NCI-H82 (cell line): ENCODE results near the gene BICDL1.
"Not testable (repeated sequence)": the region's sequence is repeated elsewhere in the genome, so short reads cannot be mapped to it uniquely, and the experiment has no call there.

Experiments used
- DNase-seq: peaks from one replicate; lab custom pipeline; 2025; lab: John Stamatoyannopoulos, UW

Gene BICDL1

DNA sequence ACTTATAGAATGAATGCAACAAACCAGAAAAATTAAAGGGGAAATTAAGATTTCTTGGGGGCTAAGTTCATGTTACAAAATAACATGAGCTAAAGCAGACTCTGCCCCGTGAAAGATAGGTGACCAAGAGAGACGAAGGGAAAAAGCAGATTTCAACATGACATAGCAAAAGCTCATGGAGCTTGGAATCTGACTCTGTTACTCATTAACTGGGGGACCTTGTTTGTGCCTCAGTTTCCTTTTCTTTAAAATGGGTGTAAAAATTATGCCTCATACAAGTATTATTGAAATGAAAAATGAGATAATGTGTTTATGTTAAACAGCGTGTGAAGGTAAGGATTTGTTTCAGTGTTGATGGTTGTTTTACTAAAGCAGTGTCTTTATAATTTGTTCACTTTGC, 11.5 kb downstream of the BICDL1 start:
- no peak for DNase-seq

DNA sequence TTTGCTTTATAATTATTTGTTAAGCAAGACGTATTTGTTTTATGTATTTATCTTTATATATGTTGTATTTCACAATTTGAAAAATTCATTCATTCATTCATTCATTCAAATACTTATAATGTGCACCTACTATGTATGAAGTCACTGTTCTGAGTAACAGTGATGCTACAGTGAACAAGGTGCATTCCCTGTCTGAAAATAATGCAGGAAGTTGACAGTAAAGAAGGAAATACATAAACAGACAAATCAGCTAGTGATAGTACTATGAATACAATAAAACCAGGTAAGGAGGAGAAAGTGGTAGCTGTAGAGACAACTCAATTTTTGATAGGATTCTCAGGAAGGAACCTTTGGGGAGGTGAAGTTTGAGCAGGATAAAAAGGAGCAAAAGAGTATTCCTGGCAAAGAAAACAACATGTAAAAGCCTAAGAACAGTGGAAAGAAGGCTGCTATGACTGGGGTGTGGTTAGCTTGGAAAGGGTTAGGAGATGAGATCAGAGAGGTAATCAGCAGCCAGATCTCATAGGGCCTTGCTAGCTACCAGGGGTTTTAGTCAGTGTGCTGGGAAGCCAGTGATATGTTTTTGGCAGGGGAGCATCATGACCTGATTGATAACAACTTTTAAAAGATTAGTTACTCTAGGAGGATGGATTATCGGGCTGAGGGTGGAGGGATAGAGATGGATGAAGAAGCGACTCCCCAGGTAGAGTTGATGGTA, 17.4 kb downstream of the BICDL1 start:
- DNase-seq: peak; percentile 40

DNA sequence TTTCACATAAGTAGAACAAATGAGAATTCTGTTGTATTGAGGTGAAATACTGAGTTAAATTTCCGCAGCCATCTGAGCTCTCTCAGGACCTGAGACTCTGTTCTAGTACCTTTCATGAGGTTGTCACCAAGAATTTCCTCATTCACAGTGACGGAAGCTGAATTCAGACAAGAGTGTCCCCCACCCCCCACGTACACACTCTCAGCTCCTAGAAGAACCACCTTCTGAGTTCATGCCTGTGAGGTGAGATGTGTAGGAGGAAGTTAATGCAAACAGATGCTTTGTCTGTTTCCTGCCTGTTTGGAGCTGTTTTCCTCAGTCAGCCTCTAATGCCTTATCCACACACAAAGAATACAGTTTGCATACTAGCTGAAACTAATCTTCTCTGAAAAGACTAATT, 18.2 kb downstream of the BICDL1 start:
- DNase-seq: no peak

DNA sequence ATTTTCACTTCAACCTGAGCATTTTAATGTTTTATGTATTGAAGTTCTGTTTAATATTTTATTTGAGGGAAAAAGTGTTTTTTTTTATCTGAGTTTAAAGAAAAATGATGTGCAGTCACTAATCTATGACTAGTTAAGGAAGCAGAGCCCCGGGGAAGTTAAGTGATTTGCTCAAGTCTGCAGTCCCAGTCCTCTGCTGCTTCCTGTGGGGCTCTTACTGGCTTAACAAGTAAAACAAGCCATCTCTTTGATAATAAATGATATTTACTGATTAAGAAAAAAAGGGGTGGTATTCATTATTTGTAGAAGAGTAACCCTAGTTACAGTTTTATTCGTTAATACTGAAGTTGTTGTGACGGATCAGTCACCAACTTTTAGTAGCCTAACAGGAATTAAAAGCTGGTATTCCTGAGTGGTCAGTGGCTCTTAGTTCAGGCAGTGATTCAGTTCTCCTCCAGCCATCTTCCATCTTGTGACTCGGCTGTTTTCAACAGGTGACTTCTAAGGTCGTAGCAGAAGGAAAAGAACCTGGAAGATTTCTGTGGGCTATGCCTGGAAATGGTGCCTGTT, 21.7 kb downstream of the BICDL1 start:
- DNase-seq: no peak

DNA sequence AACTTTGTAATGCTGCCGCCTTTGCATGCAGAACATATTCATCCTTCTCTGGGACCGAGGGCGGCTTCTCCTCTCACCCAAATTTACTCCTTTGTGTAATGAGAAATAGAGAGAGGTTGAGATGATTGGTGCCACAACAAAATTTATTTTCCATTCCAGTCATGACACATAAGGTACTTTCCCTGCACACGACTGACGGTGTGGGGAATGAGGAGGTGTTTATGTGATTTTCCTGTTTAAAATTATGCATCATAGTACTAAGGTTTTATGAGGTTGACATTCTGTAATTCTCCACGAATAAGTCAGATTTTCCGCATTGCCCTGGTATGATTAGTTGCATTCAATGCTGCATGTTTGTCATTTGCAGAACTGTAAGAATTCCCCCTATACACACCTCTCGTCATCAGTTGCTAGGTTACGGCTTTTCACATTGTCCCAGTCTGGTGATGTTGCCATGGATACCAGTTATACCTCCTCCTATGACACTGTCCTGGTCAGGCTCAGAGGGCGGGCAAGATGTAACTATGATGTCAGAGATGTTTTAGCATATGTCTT, 23.1 kb downstream of the BICDL1 start:
- DNase-seq: peak; percentile 28

DNA sequence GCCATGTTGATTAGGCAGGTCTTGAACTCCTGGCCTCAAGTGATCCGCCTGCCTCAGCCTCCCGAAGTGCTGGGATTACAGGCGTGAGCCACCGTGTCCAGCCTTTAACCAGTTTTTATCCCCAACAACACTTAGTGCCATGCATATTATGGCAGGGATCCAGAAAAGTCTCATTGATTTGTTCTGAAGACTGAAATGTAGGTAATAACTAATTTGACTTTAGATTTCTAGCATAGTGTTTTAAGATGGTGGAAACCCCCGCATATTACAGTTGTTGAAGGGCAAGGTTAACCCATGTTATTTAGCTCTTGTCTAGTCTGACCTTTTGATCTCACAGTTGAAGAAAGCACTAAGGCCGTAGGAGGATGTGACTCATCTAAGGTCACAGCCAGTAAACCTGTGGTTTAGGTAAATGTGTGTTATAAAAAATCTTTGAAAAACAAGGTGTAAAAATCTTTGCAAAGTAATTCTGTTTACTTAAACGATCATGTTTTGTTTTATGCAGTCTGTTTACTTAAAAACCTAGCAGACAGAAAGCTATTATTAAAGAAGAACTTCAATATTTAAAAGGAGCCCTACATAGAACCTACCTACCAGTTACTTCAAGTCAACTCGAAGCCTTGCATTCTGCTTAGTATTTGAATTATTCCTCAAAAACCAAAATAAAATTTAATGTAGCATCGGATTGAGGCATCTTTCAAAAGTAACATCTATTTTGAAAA, 24.8 kb downstream of the BICDL1 start:
- DNase-seq: no peak

DNA sequence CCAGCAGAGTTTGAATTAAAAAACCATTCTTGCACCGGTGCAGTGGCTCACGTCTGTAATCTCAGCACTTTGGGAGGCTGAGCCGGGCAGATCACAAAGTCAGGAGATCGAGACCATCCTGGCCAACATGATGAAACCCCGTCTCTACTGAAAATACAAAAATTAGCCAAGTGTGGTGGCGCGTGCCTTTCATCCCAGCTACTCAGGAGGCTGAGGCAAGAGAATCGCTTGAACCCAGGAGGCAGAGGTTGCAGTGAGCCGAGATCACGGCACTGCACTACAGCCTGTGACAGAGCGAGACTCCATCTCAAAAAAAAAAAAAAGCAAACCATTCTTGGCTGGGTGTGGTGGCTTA, 25.3 kb downstream of the BICDL1 start:
- DNase-seq: not testable (repeated sequence)

DNA sequence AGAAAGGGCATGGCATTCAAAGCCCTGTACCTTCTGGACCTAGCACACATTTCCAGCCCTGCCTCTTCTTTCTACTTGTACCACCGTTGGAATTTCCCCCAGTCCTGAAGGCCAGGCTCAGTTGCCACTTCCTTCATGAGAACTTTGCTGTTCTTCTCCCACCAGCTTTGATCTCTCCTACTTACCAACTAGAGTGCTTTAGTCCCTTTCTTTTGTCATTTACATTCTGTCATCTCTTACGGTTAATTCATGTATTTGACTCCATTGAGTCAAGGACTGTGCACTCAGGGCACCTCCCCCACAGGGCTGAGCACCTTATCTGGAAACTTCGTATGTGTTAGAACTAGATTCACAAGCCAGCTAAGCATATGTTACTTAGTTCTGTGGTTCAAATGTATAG, 26.3 kb downstream of the BICDL1 start:
- no peak for DNase-seq

DNA sequence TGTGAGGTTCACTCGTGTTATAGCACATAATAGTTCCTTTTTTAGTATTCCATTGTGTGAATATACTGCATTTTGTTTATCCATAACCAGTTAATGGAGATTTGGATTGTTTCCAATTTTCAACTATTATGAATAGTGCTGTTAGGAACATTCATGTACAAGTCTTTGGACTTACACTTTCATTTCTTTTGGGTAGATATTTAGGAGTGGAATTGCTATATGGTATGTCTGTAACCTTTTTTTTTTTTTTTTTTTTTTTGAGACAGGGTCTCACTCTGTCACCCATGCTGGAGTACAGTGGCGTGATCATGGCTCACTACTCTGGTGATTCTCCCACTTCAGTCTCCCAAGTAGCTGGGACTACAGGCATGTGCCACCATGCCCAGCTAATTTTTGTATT, 27.2 kb downstream of the BICDL1 start:
- not testable (repeated sequence) for DNase-seq

DNA sequence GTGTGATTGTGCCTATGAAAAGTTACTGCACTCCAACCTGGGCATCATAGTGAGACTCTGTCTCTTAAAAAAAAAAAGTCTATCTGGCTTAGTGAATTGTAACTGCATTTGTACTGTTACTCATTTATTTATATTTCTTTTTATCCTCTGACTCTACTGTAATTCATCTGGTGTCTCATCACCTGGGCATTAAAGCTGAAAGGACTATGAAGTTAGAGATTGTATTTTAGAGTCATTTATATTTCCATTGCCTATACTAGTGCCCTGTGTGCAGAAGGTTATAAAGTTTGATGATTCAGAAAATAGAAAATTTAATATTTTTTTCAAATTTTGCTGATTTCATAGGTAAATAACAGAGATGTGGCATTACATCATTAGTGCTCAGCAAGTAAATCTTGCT, 30.2 kb downstream of the BICDL1 start:
- DNase-seq: no peak

DNA sequence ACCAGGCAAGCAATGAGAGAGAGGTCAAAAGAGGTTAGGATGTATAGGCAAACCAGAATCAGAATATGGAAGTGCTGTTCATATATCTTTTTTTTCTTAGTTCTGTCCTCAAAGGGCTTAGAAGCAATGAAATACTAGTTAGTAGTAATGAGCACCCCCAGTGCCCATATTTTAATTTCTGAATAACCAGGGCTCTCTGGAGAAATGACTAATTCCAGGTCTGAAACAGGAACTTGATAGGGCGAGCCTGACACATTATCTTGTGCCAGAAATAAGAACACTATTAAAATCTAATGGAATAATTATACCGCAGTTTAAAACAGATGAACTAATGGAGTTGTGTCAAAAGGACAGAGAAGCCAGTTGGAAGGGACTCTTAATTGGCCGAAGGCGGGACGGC, 30.9 kb downstream of the BICDL1 start:
- no peak for DNase-seq

DNA sequence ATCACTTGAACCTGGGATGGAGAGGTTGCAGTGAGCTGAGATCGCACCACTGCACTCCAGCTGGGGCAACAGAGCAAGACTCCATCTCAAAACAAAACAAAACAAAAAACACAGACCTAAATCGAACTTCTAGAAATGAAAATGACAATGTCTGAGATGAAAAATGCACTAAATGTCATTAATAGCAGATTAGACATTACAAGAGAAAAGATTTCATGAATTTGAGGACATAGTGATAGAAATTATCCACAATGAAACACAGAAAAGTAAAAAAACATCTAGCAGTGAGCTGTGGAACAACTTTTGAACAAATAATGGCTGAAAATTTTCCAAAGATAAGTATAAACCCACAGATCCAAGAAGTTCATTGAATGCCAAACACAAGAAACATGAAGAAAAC, 35.2 kb downstream of the BICDL1 start:
- DNase-seq: no peak

DNA sequence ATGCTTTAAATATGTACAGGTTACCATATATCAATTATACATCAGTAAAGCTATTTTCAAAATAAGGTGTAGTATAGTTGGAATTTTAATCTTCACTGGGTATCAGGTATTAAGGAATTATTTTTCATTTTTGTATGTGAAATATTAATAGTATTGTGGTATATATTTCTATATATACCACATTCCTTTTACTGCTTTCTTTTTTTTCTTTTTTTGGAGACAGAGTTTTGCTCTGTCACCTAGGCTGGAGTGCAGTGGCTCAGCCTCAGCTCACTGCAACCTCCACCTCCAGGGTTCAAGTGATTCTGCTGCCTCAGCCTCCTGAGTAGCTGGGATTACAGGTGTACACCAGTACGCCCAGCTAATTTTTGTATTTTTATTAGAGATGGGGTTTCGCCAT, 36.6 kb downstream of the BICDL1 start:
- DNase-seq: no peak

DNA sequence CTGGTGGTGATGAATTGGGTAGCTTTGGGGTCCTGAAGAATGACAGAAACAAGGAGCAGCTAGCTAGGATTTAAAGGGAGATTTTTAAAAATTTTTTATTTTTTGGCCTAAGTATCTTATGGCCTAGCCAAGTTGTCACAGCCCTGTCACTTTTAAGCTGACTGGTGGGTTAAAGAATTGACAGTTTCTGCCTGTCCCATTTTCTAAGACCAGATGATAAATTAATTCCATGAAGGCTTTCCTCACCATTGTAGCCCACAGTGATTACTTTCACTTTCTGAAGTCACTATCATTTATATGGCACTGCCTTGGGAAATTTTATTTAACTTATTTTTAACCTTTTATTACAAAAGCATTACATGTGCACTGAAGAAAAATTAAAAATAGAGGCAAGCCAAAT, 43.2 kb downstream of the BICDL1 start:
- DNase-seq: no peak

DNA sequence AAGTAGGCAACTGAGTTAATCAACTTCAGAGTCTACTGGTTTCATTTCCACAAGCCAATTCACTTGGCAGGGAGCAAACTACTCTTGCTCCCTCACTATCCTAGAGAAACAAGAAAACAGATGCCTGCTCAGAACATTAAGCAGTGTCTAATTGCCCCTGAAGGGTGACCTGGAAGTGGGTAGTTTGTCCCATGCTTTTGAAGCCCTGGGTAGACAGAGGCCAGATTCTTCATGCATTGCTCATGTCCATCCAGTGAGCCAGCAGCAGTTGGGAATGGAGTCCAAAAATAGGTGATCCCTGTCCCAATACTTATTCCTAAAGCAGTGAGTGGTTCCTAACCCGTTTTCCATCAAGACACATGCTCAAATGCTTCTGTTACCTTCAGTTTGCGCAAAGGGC, 48.8 kb downstream of the BICDL1 start:
- no peak for DNase-seq

DNA sequence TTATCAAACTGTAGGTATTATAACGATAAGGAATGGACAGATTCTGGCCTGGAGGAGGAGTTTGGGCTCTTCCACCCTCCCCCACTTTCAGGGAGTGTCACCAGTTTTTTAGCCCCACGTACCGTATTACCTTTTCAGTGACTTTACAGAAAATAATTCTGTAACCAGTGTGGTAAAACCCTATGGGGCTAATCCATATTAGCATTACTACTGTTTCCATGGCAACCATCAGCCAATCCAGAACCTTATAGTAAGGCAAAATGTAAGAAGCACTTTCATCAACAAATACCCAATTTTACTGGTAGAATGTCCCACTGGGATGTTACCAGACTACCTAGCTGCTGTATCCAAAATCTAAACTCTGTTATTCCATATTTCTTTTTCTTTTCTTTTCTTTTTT, 50.7 kb downstream of the BICDL1 start:
- peak; percentile 9 for DNase-seq

DNA sequence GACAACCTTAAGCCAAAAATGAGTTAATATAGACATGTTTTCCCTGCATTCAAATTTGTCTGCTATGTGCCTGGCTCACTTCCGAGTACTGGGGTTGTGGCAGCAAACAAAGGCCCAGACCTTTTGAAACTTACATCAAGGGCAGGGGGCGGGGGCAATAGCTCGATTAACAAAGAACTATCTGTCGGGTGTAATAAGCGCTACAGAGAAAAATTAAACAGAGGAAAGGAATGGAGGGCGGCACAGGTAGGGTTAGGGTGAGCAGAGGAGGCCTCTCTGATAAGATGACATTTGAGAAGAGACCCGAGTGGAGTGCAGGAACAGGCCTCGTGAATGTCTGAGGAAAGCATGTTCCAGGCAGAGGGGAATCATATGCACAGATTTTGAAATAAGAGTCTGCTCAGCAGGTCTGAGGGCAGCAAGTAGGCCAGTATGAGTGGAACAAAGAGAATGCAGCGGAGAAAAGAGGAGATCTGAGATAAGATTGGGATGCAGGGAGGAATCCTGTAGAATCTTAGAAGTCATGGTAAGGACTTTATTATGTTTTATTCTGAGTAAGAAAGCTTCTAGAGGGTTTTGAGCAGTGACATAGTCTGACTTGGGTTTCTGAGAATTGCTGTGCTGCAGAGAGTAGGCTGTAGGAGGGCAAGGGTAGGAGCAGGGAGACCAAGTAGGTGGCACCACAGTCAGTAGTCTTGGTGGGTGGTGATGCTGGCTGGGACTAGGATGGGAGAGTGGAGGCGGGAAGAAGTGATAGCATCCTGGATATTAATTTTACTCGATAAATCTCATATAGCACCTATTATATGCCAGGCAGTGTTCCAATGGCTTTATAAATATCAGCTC, 52.6 kb downstream of the BICDL1 start:
- DNase-seq: no peak

DNA sequence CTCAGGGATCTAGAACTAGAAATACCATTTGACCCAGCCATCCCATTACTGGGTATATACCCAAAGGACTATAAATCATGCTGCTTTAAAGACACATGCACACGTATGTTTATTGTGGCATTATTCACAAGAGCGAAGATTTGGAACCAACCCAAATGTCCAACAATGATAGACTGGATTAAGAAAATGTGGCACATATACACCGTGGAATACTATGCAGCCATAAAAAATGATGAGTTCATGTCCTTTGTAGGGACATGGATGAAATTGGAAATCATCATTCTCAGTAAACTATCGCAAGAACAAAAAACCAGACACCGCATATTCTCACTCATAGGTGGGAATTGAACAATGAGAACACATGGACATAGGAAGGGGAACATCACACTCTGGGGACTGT, 56.3 kb downstream of the BICDL1 start:
- DNase-seq: not testable (repeated sequence)

DNA sequence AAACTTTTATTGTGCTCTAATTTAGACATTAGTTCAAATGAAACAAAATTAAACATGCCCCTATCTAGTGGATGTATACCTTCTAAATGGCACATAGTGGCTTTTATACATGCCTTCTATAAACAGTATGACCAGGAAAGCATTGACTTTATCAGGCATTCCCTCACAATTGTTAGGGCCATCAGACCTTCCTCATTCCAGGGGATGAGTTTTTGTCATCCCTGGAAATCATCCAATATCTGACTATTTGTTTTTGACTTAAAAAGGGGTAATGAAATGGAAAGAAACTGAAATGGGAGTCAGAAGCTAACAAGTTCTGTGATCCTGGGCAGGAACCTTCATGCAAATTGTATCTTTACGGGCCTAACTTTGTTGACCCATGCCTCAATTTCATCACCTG, 58.0 kb downstream of the BICDL1 start:
- DNase-seq: no peak

DNA sequence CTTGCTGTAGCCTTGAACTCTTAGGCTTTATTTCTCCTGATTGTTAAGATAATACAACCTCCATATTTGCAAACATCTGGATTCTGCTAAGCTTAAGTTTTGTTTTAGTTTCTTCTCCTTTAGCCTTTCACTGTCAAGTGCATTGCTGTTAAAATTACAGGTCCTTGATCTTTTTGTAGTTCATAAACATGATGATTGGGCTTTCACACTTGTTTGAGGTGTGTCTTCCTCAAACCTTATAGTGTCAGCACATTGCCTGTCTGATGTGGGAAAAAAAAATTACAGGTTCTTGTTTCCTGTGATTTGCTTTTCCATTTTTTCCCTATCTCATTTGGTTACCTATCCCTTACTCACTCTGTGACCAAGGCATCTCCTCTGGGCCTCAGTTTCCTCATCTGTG, 59.2 kb downstream of the BICDL1 start:
- DNase-seq: no peak

DNA sequence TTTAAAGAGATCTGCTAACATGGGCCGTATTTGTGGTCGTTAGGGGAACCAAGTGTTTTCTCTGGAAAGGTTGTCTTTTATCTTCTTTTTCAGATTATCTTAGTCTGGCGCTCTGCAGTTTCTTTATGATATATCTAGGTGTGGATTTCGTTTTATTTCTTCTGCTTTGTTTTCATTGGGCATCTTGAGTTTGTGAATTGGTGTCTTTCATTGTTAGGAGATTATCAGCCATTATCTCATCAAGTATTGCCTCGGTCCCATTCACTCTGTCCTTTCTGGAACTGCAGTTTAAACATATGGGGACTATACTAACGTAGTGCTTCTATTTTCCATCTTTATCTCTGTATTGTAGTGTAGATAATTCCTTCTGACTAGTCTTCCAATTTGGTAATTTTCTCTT, 60.4 kb downstream of the BICDL1 start:
- DNase-seq: no peak

DNA sequence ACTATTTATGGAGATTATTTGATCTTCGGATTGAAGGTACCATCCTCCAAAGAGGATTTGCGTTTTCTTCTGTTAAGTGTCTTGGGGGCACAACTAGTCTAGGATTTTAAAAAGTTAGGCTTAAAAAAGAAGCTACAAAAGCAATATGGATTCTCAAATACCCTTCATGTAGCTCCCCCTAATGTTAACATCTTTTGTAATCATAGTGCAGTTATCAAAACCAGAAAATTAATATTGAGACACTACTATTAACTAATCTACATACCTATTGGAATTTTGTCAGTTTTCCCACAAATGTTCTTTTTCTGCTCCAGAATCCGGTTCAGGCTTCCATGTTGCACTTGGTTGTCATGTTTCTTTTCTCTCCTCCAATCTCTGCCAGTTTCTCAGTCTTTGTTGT, 62.5 kb downstream of the BICDL1 start:
- DNase-seq: no peak
